IPS-15b (cell line): ENCODE results near the gene WDR33.

Experiments
- H3K27me3 ChIP-seq: one replicate; pipeline ENCODE4 v1.6.1; 2013; ENCODE audit warnings: low read length; ENCODE audit not compliant: control insufficient read depth, insufficient read depth
- H3K36me3 ChIP-seq: one replicate; pipeline ENCODE4 v1.6.1; 2013; ENCODE audit warnings: low read length; ENCODE audit not compliant: control insufficient read depth, insufficient read depth
- H3K4me1 ChIP-seq: one replicate; pipeline ENCODE4 v1.6.1; 2013; ENCODE audit warnings: mild to moderate bottlenecking, low read length; ENCODE audit not compliant: control insufficient read depth, insufficient read depth
- H3K4me3 ChIP-seq: one replicate; pipeline ENCODE4 v1.5.1; 2013; ENCODE audit warnings: low read depth, low read length
- H3K9ac ChIP-seq: one replicate; pipeline ENCODE4 v1.6.1; 2013; ENCODE audit warnings: low read depth, mild to moderate bottlenecking, low read length
- H3K9me3 ChIP-seq: one replicate; pipeline ENCODE4 v1.6.1; 2013; ENCODE audit warnings: mild to moderate bottlenecking, low read length; ENCODE audit not compliant: control insufficient read depth, insufficient read depth

Gene WDR33

DNA sequence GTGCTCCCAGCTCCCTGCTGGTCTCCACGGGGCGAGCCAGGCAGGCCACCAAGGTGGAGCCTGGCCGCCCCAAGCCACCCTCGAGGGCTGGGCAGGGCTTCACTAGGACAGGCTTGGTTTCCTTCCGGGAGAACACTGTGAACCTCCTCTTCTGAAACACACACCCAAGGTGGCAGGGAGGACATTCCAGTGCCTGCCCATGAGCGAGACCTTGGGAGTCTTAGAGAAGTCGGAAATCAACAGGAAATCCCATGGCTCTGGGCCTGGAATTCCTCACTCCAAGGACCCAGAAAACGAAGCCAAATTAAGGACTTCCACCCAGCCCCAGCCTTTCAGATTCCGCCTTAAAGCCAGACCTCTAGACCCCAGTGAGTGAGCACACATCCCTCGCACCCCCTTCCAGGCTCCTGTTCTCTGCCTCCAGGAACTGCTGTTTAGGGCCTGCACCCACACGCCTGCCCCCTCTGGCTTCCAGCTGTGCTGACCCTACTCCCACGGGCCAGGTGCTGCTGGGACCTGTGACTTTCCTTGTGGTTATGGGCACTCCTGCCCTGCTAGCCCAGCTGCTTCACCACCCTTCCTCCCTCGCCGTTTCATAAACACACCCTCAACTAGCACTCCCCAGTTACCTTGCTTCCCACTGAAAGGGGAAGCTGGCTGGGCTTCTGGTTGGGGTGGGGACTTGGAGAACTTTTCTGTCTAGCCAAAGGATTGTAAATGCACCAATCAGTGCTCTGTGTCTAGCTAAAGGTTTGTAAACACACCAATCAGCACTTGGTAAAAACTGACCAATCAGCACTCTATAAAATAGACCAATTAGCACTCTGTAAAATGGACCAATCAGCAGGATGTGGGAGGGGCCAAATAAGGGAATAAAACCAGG is 151.3 kb downstream of the WDR33 start:
- Histone ChIP-seq H3K27me3 (peaks cover 10% of the 10 kb centered on the region), H3K4me1 (no peaks in the 10 kb centered on the region), H3K9me3 (no peaks in the 10 kb centered on the region), H3K9ac (no peak overlapping the region), H3K36me3 (no peaks in the 10 kb centered on the region), H3K4me3 (no peak overlapping the region)

DNA sequence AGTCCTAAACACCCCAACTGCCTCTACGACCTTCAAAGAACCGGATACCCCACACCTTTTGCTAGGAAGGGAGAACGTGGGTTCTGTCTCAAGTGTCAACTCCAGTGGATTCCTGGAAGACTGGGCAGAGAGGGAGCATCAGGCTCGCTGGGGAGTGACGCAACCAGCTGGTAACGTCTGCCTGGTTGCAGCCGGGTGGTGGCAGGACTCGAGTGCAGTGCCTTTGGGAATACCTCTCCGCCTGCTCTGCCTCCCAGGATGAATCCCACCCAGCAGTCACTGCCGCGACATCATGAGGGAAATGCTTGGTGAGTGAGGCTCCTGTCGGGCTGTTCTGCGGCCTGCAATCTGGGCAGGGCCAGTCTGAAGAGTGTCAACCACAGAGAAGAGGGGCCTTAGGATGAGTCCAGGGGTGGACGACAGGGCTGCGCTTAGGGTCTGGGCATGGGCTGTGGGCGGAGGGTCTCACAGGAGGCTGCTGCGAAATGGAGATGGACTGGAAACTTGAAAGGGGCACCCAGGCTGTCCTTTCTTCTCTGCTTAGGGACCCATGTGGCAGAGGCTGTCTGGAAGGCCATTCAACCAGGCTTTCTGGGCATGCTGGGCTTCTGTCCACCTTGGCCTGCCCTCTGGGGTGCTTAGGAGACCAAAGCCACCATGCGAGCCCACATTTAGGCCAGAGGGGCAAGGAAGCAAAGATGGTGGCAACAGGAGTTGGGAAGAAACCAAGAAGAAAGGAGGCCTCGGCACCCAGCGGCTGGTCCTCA is 152.1 kb downstream of the WDR33 start:
- Histone ChIP-seq H3K4me3 (no peak overlapping the region), H3K4me1 (no peaks in the 10 kb centered on the region), H3K9me3 (no peaks in the 10 kb centered on the region), H3K36me3 (no peaks in the 10 kb centered on the region), H3K27me3 (peaks cover 6% of the 10 kb centered on the region), H3K9ac (no peak overlapping the region)

DNA sequence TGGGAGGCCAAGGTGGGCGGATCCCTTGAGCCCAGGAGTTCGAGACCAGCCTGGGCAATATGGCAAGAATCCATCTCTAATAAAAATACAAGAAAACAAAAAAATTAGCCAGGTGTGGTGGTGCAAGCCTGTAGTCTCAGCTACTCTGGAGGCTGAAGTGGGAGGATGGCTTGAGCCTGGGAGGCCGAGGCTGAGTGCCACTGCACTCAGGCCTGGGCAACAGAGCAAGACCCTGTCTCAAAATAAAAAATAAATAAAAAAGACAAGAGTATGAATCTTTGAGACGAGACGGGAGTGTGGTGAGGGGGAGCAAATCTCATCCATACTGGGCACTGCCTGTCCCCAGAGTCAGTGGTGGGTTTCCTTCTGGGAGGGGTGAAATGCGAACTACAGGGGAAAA is 152.8 kb downstream of the WDR33 start:
- H3K4me1 ChIP-seq = no peaks in the 10 kb centered on the region

DNA sequence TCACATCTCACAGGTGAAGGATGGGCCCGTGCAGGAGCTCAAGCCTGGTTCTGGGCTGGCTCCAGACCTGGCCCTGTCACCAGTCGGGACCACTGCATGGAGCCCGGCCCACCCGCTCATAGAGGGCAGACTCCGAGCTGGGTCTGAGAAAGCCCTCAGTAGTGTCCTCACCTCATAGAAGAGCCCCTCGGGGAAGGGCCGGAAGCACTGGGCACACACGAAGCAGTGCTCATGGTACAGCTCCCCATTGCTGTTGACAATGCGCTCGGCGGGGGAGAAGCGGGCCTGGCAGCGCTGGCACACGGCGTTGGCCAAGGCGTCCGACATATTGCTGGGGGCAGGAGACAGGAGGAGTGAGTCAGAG is 153.8 kb downstream of the WDR33 start:
- no peak overlapping the region for H3K4me3 ChIP-seq
- H3K9me3 ChIP-seq = no peaks in the 10 kb centered on the region
- no peaks in the 10 kb centered on the region for H3K4me1 ChIP-seq
- H3K27me3 ChIP-seq = no peaks in the 10 kb centered on the region
- H3K9ac ChIP-seq = no peak overlapping the region
- no peaks in the 10 kb centered on the region for H3K36me3 ChIP-seq

More for the DNA sequence above, 152.8 kb downstream of the WDR33 start:
- no peaks in the 10 kb centered on the region for H3K9me3 ChIP-seq
- H3K4me3 ChIP-seq = no peak overlapping the region
- H3K36me3 ChIP-seq = no peaks in the 10 kb centered on the region
- H3K9ac ChIP-seq = no peak overlapping the region
- H3K27me3 ChIP-seq = peaks cover under 1% of the 10 kb centered on the region

DNA sequence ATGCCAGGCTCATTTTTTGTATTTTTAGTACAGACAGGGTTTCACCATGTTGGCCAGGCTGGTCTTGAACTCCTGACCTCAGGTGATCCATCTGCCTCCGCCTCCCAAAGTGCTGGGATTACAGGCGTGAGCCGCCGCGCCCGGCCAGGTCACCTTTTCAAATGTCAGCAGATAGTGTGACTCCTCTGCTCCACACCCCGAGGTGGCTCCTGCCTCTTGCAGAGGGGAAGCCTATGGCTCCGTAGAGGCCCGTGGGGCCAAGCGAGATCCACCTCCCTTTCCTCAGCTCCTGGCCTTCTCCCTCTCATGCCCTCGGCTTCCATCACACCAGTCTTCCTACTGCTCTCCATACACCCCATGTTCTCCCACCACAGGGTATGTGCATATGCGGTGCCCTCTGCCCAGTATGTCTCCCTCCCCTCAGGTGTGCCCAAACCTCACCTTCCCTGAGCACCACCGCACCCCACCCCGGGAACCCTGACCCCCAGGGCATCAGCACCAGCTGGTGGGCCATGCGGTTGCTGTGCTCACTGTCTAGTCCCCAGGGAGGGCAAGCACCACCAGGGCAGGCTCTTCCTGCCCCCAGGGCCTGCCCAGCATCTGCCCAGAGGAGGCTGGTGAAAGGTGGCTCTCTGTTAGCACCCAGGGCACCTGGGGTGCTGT is 154.3 kb downstream of the WDR33 start:
- H3K27me3 ChIP-seq = no peaks in the 10 kb centered on the region
- no peaks in the 10 kb centered on the region for H3K4me1 ChIP-seq
- no peaks in the 10 kb centered on the region for H3K36me3 ChIP-seq
- no peaks in the 10 kb centered on the region for H3K9me3 ChIP-seq
- H3K9ac ChIP-seq = no peak overlapping the region
- H3K4me3 ChIP-seq = no peak overlapping the region

- Histone ChIP-seq H3K4me1 (no peaks in the 10 kb centered on the region), H3K27me3 (no peaks in the 10 kb centered on the region), H3K9ac (no peak overlapping the region), H3K36me3 (no peaks in the 10 kb centered on the region), H3K9me3 (no peaks in the 10 kb centered on the region), H3K4me3 (no peak overlapping the region)
Observed at GRCh38 chr2:127655209-127656073, 155.5 kb downstream of the WDR33 start.

GRCh38 chr2:127654838-127655175 is 156.2 kb downstream of the WDR33 start:
- Histone ChIP-seq H3K9me3 (no peaks in the 10 kb centered on the region), H3K4me1 (no peaks in the 10 kb centered on the region), H3K4me3 (no peak overlapping the region), H3K36me3 (no peaks in the 10 kb centered on the region), H3K9ac (no peak overlapping the region), H3K27me3 (no peaks in the 10 kb centered on the region)

GRCh38 chr2:127654084-127654837 is 156.7 kb downstream of the WDR33 start:
- H3K36me3 ChIP-seq = no peaks in the 10 kb centered on the region
- H3K9me3 ChIP-seq = no peaks in the 10 kb centered on the region
- no peaks in the 10 kb centered on the region for H3K27me3 ChIP-seq
- H3K9ac ChIP-seq = no peak overlapping the region
- no peaks in the 10 kb centered on the region for H3K4me1 ChIP-seq
- no peak overlapping the region for H3K4me3 ChIP-seq

GRCh38 chr2:127653421-127654083 is 157.4 kb downstream of the WDR33 start:
- Histone ChIP-seq H3K9me3 (no peaks in the 10 kb centered on the region), H3K4me3 (no peak overlapping the region), H3K4me1 (no peaks in the 10 kb centered on the region), H3K27me3 (no peaks in the 10 kb centered on the region), H3K36me3 (no peaks in the 10 kb centered on the region), H3K9ac (no peak overlapping the region)

GRCh38 chr2:127652786-127653357 is 158.1 kb downstream of the WDR33 start:
- H3K4me3 ChIP-seq = no peak overlapping the region
- no peaks in the 10 kb centered on the region for H3K4me1 ChIP-seq
- H3K9ac ChIP-seq = no peak overlapping the region
- H3K36me3 ChIP-seq = no peaks in the 10 kb centered on the region
- H3K9me3 ChIP-seq = no peaks in the 10 kb centered on the region
- H3K27me3 ChIP-seq = no peaks in the 10 kb centered on the region
